Thyroid gland (tissue), 4 donors: Measurements from ENCODE around the gene NTRK2.

ENCODE experiments used
- POLR2A ChIP-seq, 2 donors: fragments of 450-650 bp; IDR thresholded peaks; one replicate each; pipeline ENCODE4 v1.6.1; 2017; ENCODE audit warnings: antibody characterized with exemption in 2 of 2, mild to moderate bottlenecking in 2 of 2, moderate library complexity in 1 of 2
- TF ChIP-seq, protein P1 (sequence below), 6 experiments: fragments of 200-600 bp in 3 of 6; fragments of 450-650 bp in 3 of 6; sonication (generic) in 3 of 6; IDR thresholded peaks; one replicate each; pipeline ENCODE4 v1.5.1; 2016 to 2019; ENCODE audit warnings: antibody characterized with exemption in 6 of 6, mild to moderate bottlenecking in 2 of 6, inconsistent platforms in 1 of 6, moderate library complexity in 1 of 6

DNA sequence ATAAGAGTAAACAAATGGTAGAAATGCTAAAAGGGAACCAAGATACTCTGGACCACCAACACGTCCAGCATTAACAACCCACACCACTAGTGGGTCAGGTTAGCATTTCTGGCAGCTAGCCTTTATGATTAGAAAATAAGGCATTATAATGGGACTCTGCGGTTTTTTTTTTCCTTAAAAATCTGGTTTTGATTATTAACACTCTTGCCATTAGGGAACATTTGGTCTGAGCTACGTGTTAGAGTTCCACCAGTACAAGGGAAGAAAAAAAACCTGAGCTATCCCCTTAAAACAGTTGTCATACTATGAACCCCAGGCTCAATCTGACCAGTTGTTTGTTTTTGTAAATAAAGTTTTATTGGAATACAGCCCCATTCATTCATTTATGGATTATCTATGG is 110.4 kb downstream of the NTRK2 start:
- TF ChIP-seq, protein P1, sequence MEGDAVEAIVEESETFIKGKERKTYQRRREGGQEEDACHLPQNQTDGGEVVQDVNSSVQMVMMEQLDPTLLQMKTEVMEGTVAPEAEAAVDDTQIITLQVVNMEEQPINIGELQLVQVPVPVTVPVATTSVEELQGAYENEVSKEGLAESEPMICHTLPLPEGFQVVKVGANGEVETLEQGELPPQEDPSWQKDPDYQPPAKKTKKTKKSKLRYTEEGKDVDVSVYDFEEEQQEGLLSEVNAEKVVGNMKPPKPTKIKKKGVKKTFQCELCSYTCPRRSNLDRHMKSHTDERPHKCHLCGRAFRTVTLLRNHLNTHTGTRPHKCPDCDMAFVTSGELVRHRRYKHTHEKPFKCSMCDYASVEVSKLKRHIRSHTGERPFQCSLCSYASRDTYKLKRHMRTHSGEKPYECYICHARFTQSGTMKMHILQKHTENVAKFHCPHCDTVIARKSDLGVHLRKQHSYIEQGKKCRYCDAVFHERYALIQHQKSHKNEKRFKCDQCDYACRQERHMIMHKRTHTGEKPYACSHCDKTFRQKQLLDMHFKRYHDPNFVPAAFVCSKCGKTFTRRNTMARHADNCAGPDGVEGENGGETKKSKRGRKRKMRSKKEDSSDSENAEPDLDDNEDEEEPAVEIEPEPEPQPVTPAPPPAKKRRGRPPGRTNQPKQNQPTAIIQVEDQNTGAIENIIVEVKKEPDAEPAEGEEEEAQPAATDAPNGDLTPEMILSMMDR (IDR thresholded peaks at IDR 0.05): no peak
- TF ChIP-seq POLR2A (IDR thresholded peaks at IDR 0.05): no peak
